ENCODE results near the gene ZNF740.

ZNF740 gene

GRCh38 chr12:53212931-53213330 is 32.4 kb downstream of the ZNF740 start:
- no peak for TF ChIP-seq CTCF (conservative IDR thresholded peaks at IDR 0.05; ENCODE audit: control insufficient read depth, insufficient read depth, low read depth, low read length)
- DNase-seq (ENCODE audit: low read depth): peak; percentile 27
- no peak overlapping the region for H3K4me3 ChIP-seq (ENCODE audit: control insufficient read depth, low read depth, low read length)

- H3K4me3 ChIP-seq (ENCODE audit: control insufficient read depth, low read depth, low read length): no peak overlapping the region
- peak; percentile 71 for DNase-seq (ENCODE audit: low read depth)
- TF ChIP-seq CTCF (conservative IDR thresholded peaks at IDR 0.05; ENCODE audit: control insufficient read depth, insufficient read depth, low read depth, low read length): peak; percentile 92
These were observed 32.8 kb downstream of the ZNF740 start for GRCh38 chr12:53213348-53213747.

GRCh38 chr12:53214221-53214620 is 33.7 kb downstream of the ZNF740 start:
- no peak for DNase-seq (ENCODE audit: low read depth)
- TF ChIP-seq CTCF (conservative IDR thresholded peaks at IDR 0.05; ENCODE audit: control insufficient read depth, insufficient read depth, low read depth, low read length): no peak
- no peak overlapping the region for H3K4me3 ChIP-seq (ENCODE audit: control insufficient read depth, low read depth, low read length)

GRCh38 chr12:53214687-53215455 is 34.3 kb downstream of the ZNF740 start:
- no peak for TF ChIP-seq CTCF (conservative IDR thresholded peaks at IDR 0.05; ENCODE audit: control insufficient read depth, insufficient read depth, low read depth, low read length)
- no peak overlapping the region for H3K4me3 ChIP-seq (ENCODE audit: control insufficient read depth, low read depth, low read length)
- DNase-seq (ENCODE audit: low read depth): no peak

GRCh38 chr12:53215497-53215896 is 35.0 kb downstream of the ZNF740 start:
- TF ChIP-seq CTCF (conservative IDR thresholded peaks at IDR 0.05; ENCODE audit: control insufficient read depth, insufficient read depth, low read depth, low read length): no peak
- no peak for DNase-seq (ENCODE audit: low read depth)
- no peak overlapping the region for H3K4me3 ChIP-seq (ENCODE audit: control insufficient read depth, low read depth, low read length)

- H3K4me3 ChIP-seq (ENCODE audit: control insufficient read depth, low read depth, low read length): no peak overlapping the region
- no peak for TF ChIP-seq CTCF (conservative IDR thresholded peaks at IDR 0.05; ENCODE audit: control insufficient read depth, insufficient read depth, low read depth, low read length)
- DNase-seq (ENCODE audit: low read depth): peak; percentile 50
These were observed 36.8 kb downstream of the ZNF740 start for GRCh38 chr12:53217051-53217930.
